ENCODE results near the gene SND1. TPM values are rescaled to one million over a fixed set of nuclear protein-coding genes. Genes with fewer than 3 reads are reported as not detected.

Gene SND1
- total RNA-seq, 4 donors from 2014 or later: 62.0 to 89.4 (median 82.1) TPM

DNA sequence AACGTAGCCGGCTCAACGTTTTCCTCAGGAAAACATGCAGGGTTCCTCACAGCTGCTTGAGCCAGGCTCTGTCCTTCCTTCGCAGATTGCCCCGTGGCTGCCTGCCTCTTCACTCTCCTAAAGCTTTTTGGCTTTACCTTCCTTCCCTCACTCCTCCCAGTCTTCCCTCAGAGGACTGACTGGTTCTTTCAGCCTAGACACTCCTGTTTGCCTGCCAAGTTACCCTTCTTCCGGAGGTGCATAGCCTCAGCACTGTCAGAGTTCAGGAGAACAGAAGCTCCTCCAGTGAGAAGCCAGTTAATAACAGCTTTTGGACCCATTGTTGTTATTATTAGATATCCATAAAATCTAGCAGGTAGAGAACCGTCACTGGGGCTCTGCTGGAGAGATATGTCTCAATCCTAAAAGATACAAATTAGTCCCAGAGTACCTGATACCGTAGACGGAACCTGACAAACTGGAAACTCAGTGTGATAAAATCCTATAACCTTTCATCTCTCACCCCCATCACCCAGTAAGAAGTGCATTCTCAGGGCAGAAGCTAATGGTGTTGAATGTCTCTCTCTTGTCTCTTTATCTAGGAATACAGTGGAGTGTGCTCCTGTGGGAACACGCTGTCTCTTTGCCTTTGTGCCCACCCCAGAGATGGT lies 79.6 kb downstream of the SND1 start:
- intact Hi-C loops (cut with DNase I; ENCODE audit: low total_unique reads): no loop called here
- no peak for DNase-seq (ENCODE audit: low spot score in 2 of 2)
- WGBS, 2 donors: 76 to 79% methylated on average over 10 of the region's 10 CpGs
- TF ChIP-seq, protein P1, sequence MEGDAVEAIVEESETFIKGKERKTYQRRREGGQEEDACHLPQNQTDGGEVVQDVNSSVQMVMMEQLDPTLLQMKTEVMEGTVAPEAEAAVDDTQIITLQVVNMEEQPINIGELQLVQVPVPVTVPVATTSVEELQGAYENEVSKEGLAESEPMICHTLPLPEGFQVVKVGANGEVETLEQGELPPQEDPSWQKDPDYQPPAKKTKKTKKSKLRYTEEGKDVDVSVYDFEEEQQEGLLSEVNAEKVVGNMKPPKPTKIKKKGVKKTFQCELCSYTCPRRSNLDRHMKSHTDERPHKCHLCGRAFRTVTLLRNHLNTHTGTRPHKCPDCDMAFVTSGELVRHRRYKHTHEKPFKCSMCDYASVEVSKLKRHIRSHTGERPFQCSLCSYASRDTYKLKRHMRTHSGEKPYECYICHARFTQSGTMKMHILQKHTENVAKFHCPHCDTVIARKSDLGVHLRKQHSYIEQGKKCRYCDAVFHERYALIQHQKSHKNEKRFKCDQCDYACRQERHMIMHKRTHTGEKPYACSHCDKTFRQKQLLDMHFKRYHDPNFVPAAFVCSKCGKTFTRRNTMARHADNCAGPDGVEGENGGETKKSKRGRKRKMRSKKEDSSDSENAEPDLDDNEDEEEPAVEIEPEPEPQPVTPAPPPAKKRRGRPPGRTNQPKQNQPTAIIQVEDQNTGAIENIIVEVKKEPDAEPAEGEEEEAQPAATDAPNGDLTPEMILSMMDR (IDR thresholded peaks at IDR 0.05): no peak
- TF ChIP-seq POLR2A (IDR thresholded peaks at IDR 0.05): no peak
- no peak overlapping the region for H3K4me3 ChIP-seq (ENCODE audit: low read depth, poor library complexity, severe bottlenecking)

DNA sequence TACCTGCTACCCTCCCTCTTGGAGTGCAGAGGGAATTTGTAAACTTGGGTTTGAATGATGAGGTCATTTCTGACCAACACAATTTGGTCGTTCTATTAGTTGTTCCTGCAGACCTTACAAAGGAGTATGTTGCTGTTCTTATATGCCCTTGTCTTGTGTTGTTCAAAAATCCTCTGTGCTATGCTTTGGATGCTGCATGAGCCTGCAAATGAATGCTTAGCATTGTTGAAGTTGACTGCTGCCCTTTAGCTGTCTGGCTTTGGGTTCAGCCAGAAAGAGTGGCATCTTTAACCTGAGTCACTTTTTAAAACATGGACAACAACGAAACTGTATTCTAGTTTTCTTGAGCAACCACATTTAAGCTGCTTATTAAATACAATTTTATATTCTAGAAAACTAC lies 80.3 kb downstream of the SND1 start:
- no peak overlapping the region for H3K4me3 ChIP-seq (ENCODE audit: low read depth, poor library complexity, severe bottlenecking)
- intact Hi-C loops (cut with DNase I; ENCODE audit: low total_unique reads): no loop called here
- no peak for DNase-seq (ENCODE audit: low spot score in 2 of 2)
- 86 to 90% methylated on average over 2 of the region's 2 CpGs for WGBS, 2 donors
- TF ChIP-seq, protein P1 (IDR thresholded peaks at IDR 0.05): no peak
- TF ChIP-seq POLR2A (IDR thresholded peaks at IDR 0.05): no peak

DNA sequence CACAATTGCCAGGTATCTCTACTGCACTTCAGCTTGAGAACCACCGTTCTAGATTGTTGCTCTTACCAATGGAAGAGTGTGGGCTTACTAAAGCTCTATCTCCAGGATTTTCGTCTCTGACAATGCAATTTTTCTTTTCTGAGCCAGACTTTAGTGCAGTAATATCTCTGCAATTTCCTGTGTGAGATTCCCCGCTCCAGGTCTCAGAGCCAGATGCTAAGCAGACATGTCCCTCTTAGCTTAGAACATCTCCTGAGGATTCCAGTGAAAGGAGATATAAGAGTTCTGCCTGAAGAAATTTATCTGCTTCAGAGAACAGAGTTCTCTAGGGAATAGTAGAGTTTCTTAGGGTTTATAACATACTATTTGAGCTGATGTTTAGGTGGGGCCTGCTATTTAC lies 82.0 kb downstream of the SND1 start:
- TF ChIP-seq, protein P1 (IDR thresholded peaks at IDR 0.05): no peak
- no peak for TF ChIP-seq POLR2A (IDR thresholded peaks at IDR 0.05)
- intact Hi-C loops (cut with DNase I; ENCODE audit: low total_unique reads): no loop called here
- WGBS, 2 donors: 80 to 81% methylated on average over 3 of the region's 3 CpGs

DNA sequence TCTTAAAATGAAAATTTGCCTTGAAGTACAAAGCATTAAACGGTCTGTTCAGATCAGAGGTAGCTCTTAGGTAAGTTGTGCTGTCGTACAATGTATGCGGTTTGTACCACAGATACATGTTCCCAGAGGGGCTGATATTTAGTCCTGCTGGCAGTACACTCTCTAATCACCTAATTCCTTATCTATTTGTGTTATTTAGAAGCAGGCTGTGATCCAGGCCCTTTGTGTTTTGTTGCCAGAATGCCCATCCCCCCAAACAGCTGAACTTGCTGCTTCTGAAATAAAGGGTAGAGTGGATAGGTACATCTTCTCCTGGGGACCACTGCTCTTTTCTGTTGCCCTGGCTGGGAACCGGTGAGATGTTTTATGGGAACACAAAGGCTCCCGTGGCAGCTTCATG lies 84.5 kb downstream of the SND1 start:
- DNase-seq (ENCODE audit: low spot score in 2 of 2): no peak
- intact Hi-C loops (cut with DNase I; ENCODE audit: low total_unique reads): no loop called here
- 89 to 96% methylated on average over 5 of the region's 5 CpGs for WGBS, 2 donors
- no peak for TF ChIP-seq POLR2A (IDR thresholded peaks at IDR 0.05)
- TF ChIP-seq, protein P1 (IDR thresholded peaks at IDR 0.05): no peak
- H3K4me3 ChIP-seq (ENCODE audit: low read depth, poor library complexity, severe bottlenecking): no peak overlapping the region

More for the DNA sequence above, 82.0 kb downstream of the SND1 start:
- no peak overlapping the region for H3K4me3 ChIP-seq (ENCODE audit: low read depth, poor library complexity, severe bottlenecking)
- DNase-seq (ENCODE audit: low spot score in 2 of 2): no peak

DNA sequence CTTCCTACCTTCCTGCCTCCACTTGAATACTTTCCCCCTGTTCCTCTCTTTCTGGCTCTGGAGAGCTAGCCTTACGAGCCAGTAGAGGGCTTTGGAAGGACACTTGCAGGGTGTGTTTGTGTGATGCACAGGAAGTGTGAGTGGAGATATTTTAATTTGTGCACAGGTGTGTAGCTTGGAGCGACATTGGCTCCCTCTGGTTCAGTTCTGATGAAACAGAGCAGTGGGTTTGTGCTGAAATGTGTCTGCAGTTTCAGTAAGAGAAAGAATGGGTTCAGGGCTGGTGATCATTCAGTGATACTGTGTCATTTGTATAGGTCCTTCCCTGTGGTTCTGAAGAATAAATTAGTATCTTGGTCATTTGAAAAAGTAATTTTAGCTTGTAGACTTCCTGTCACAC lies 86.9 kb downstream of the SND1 start:
- DNase-seq (ENCODE audit: low spot score in 2 of 2): no peak
- TF ChIP-seq, protein P1 (IDR thresholded peaks at IDR 0.05): no peak
- 94 to 98% methylated on average over 2 of the region's 2 CpGs for WGBS, 2 donors
- intact Hi-C loops (cut with DNase I; ENCODE audit: low total_unique reads): no loop called here
- H3K4me3 ChIP-seq (ENCODE audit: low read depth, poor library complexity, severe bottlenecking): no peak overlapping the region
